NCI-H1092 treated with DMSO at 0.1 percent for 48 hours (cell line): Measurements from ENCODE around the gene HLCS.
"Not testable (repeated sequence)": the region's sequence is repeated elsewhere in the genome, so short reads cannot be mapped to it uniquely, and the experiment has no call there.

ENCODE experiments used
- DNase-seq: peaks from one replicate; lab custom pipeline; 2025; lab: John Stamatoyannopoulos, UW

HLCS gene

GRCh38 chr21:36847189-36847588 lies 119.3 kb downstream of the HLCS start:
- DNase-seq = no peak

- no peak for DNase-seq
Measured at GRCh38 chr21:36846631-36847030, 119.8 kb downstream of the HLCS start.

GRCh38 chr21:36845790-36846189 lies 120.7 kb downstream of the HLCS start:
- DNase-seq = no peak

- no peak for DNase-seq
Measured at GRCh38 chr21:36845070-36845469, 121.4 kb downstream of the HLCS start.

GRCh38 chr21:36841866-36842265 lies 124.6 kb downstream of the HLCS start:
- DNase-seq = no peak

GRCh38 chr21:36839735-36840134 lies 126.7 kb downstream of the HLCS start:
- no peak for DNase-seq

- peak; percentile 26 for DNase-seq
Measured at GRCh38 chr21:36839123-36839522, 127.3 kb downstream of the HLCS start.

GRCh38 chr21:36835383-36835795 lies 131.1 kb downstream of the HLCS start:
- DNase-seq = no peak

- no peak for DNase-seq
Measured at GRCh38 chr21:36834192-36834591, 132.3 kb downstream of the HLCS start.

- no peak for DNase-seq
Measured at GRCh38 chr21:36830100-36830499, 136.4 kb downstream of the HLCS start.

GRCh38 chr21:36828891-36829515 lies 137.5 kb downstream of the HLCS start:
- DNase-seq = no peak

GRCh38 chr21:36828208-36828607 lies 138.3 kb downstream of the HLCS start:
- no peak for DNase-seq

GRCh38 chr21:36825658-36826057 lies 140.8 kb downstream of the HLCS start:
- no peak for DNase-seq

GRCh38 chr21:36821032-36821299 lies 145.5 kb downstream of the HLCS start:
- DNase-seq = no peak

- DNase-seq = no peak
Measured at GRCh38 chr21:36820176-36821031, 146.1 kb downstream of the HLCS start.

- DNase-seq = no peak
Measured at GRCh38 chr21:36817732-36818450, 148.6 kb downstream of the HLCS start.

GRCh38 chr21:36816561-36817130 lies 149.8 kb downstream of the HLCS start:
- no peak for DNase-seq

- DNase-seq = not testable (repeated sequence)
Measured at GRCh38 chr21:36816026-36816425, 150.4 kb downstream of the HLCS start.

GRCh38 chr21:36815284-36815683 lies 151.2 kb downstream of the HLCS start:
- DNase-seq = no peak

- DNase-seq = no peak
Measured at GRCh38 chr21:36813052-36813451, 153.4 kb downstream of the HLCS start.

- DNase-seq = no peak
Measured at GRCh38 chr21:36811762-36812161, 154.7 kb downstream of the HLCS start.

- DNase-seq = no peak
Measured at GRCh38 chr21:36810443-36810842, 156.0 kb downstream of the HLCS start.

- no peak for DNase-seq
Measured at GRCh38 chr21:36807422-36807928, 159.0 kb downstream of the HLCS start.
